Karpas-422 (cell line): Measurements from ENCODE around the gene RAB3IL1. TPM values are rescaled to one million over a fixed set of nuclear protein-coding genes. Genes with fewer than 3 reads are reported as not detected.

Experiments
- DNase-seq: peaks from one replicate; pipeline ENCODE4 v3.0.0-alpha.2; 2015
- H2AFZ ChIP-seq: fragments of 200-600 bp; sonication (generic); 2 replicates; pipeline ENCODE4 v1.6.1; 2014; ENCODE audit warnings: antibody characterized with exemption, low read length, mixed read lengths
- H3K27ac ChIP-seq: fragments of 200-600 bp; sonication (generic); 2 replicates; pipeline ENCODE4 v1.5.1; 2014; ENCODE audit warnings: mild to moderate bottlenecking, low read length, moderate library complexity
- H3K27me3 ChIP-seq: fragments of 200-600 bp; sonication (generic); 2 replicates; pipeline ENCODE4 v1.6.1; 2014; ENCODE audit warnings: low read length, mixed read lengths
- H3K36me3 ChIP-seq: fragments of 200-600 bp; sonication (generic); 2 replicates; pipeline ENCODE4 v1.6.1; 2014; ENCODE audit warnings: low read length, mixed read lengths; ENCODE audit not compliant: insufficient read depth
- H3K4me1 ChIP-seq: fragments of 200-600 bp; sonication (generic); 2 replicates; pipeline ENCODE4 v1.6.1; 2014; ENCODE audit warnings: mild to moderate bottlenecking, low read length, mixed read lengths
- H3K4me2 ChIP-seq: fragments of 200-600 bp; sonication (generic); 2 replicates; pipeline ENCODE4 v1.6.1; 2014; ENCODE audit warnings: low read length, low read depth, mild to moderate bottlenecking; ENCODE audit not compliant: poor library complexity, severe bottlenecking
- H3K4me3 ChIP-seq: fragments of 200-600 bp; sonication (generic); 2 replicates; pipeline ENCODE4 v1.5.1; 2014; ENCODE audit warnings: mild to moderate bottlenecking, antibody characterized with exemption, low read length, mixed read lengths
- H3K79me2 ChIP-seq: fragments of 200-600 bp; sonication (generic); 2 replicates; pipeline ENCODE4 v1.6.1; 2014; ENCODE audit warnings: mild to moderate bottlenecking, low read length, mixed read lengths
- H3K9ac ChIP-seq: fragments of 200-600 bp; sonication (generic); 2 replicates; pipeline ENCODE4 v1.6.0; 2014; ENCODE audit warnings: low read length
- H3K9me2 ChIP-seq: fragments of 200-600 bp; sonication (generic), shearing (Covaris generic); replicated peaks from 2 replicates; pipeline ENCODE4 v1.6.0; 2014; ENCODE audit warnings: mild to moderate bottlenecking, low read length, moderate library complexity; ENCODE audit not compliant: insufficient read depth
- H3K9me3 ChIP-seq: fragments of 300-700, 200-600 bp; sonication (generic); 2 replicates; pipeline ENCODE4 v1.6.1; 2014; ENCODE audit warnings: low read length, mixed read lengths
- H4K20me1 ChIP-seq: fragments of 200-600 bp; sonication (generic); 2 replicates; pipeline ENCODE4 v1.6.1; 2014; ENCODE audit warnings: mild to moderate bottlenecking, antibody characterized with exemption, low read length, low read depth; ENCODE audit not compliant: insufficient read depth
- total RNA-seq: library from RNA; depleted of rRNA; stranded (reverse); fragments of >200 nt; shearing (Covaris generic); gene quantifications from 2 replicates; pipeline ENCODE4 v1.2.3, GENCODE V29; 2014; ENCODE audit warnings: low replicate concordance

The RAB3IL1 gene
- total RNA-seq, 1 experiment from 2014 or later: not detected

- H3K9ac ChIP-seq: no peak overlapping the region
Observed at GRCh38 chr11:61949169-61950034, 32.0 kb upstream of the RAB3IL1 start.

GRCh38 chr11:61948505-61948904 is 31.1 kb upstream of the RAB3IL1 start:
- no peaks in the 10 kb centered on the region for H3K27me3 ChIP-seq
- no peak overlapping the region for H3K9ac ChIP-seq
- H3K79me2 ChIP-seq: no peaks in the 10 kb centered on the region
- H3K4me3 ChIP-seq: no peak overlapping the region
- no peaks in the 10 kb centered on the region for H3K9me2 ChIP-seq
- no peak overlapping the region for H2AFZ ChIP-seq
- H4K20me1 ChIP-seq: no peaks in the 10 kb centered on the region
- H3K27ac ChIP-seq: no peak overlapping the region
- no peak for DNase-seq
- no peaks in the 10 kb centered on the region for H3K36me3 ChIP-seq
- H3K4me2 ChIP-seq: no peak overlapping the region
- H3K9me3 ChIP-seq: no peaks in the 10 kb centered on the region
- H3K4me1 ChIP-seq: peaks cover 3% of the 10 kb centered on the region; the same call in 1 of the 2 replicates

More at GRCh38 chr11:61949169-61950034, 32.0 kb upstream of the RAB3IL1 start:
- Histone ChIP-seq H2AFZ (no peak overlapping the region), H3K4me2 (no peak overlapping the region), H3K9me3 (no peaks in the 10 kb centered on the region), H3K4me1 (peaks cover 3% of the 10 kb centered on the region; the same call in 1 of the 2 replicates), H3K36me3 (no peaks in the 10 kb centered on the region), H4K20me1 (no peaks in the 10 kb centered on the region), H3K27me3 (no peaks in the 10 kb centered on the region), H3K4me3 (no peak overlapping the region), H3K79me2 (no peaks in the 10 kb centered on the region), H3K27ac (no peak overlapping the region), H3K9me2 (no peaks in the 10 kb centered on the region)
- peak; percentile 88 for DNase-seq

- H2AFZ ChIP-seq: no peak overlapping the region
- no peaks in the 10 kb centered on the region for H3K79me2 ChIP-seq
- DNase-seq: peak; percentile 86
- H3K4me1 ChIP-seq: peaks cover 3% of the 10 kb centered on the region; the same call in 1 of the 2 replicates
- H3K4me2 ChIP-seq: no peak overlapping the region
- H3K4me3 ChIP-seq: no peak overlapping the region
- no peaks in the 10 kb centered on the region for H3K36me3 ChIP-seq
- no peak overlapping the region for H3K27ac ChIP-seq
- H4K20me1 ChIP-seq: no peaks in the 10 kb centered on the region
- no peak overlapping the region for H3K9ac ChIP-seq
- no peaks in the 10 kb centered on the region for H3K27me3 ChIP-seq
- no peaks in the 10 kb centered on the region for H3K9me2 ChIP-seq
- no peaks in the 10 kb centered on the region for H3K9me3 ChIP-seq
Observed at GRCh38 chr11:61947486-61948210, 30.3 kb upstream of the RAB3IL1 start.

GRCh38 chr11:61946894-61947293 is 29.5 kb upstream of the RAB3IL1 start:
- H2AFZ ChIP-seq: no peak overlapping the region
- no peak overlapping the region for H3K27ac ChIP-seq
- H3K4me2 ChIP-seq: no peak overlapping the region
- no peak overlapping the region for H3K9ac ChIP-seq
- no peaks in the 10 kb centered on the region for H3K27me3 ChIP-seq
- no peaks in the 10 kb centered on the region for H3K9me2 ChIP-seq
- H3K4me1 ChIP-seq: peaks cover 3% of the 10 kb centered on the region; the same call in 1 of the 2 replicates
- no peaks in the 10 kb centered on the region for H4K20me1 ChIP-seq
- H3K79me2 ChIP-seq: no peaks in the 10 kb centered on the region
- no peaks in the 10 kb centered on the region for H3K9me3 ChIP-seq
- no peak overlapping the region for H3K4me3 ChIP-seq
- no peak for DNase-seq
- H3K36me3 ChIP-seq: no peaks in the 10 kb centered on the region

- DNase-seq: no peak
- H2AFZ ChIP-seq: no peak overlapping the region
- no peaks in the 10 kb centered on the region for H3K27me3 ChIP-seq
- H3K4me3 ChIP-seq: no peak overlapping the region
- H3K36me3 ChIP-seq: no peaks in the 10 kb centered on the region
- H3K4me2 ChIP-seq: no peak overlapping the region
- no peaks in the 10 kb centered on the region for H4K20me1 ChIP-seq
- no peaks in the 10 kb centered on the region for H3K9me3 ChIP-seq
- no peak overlapping the region for H3K27ac ChIP-seq
- H3K79me2 ChIP-seq: no peaks in the 10 kb centered on the region
- H3K9ac ChIP-seq: no peak overlapping the region
- peaks cover 3% of the 10 kb centered on the region; the same call in 1 of the 2 replicates for H3K4me1 ChIP-seq
- no peaks in the 10 kb centered on the region for H3K9me2 ChIP-seq
Observed at GRCh38 chr11:61945191-61945590, 27.8 kb upstream of the RAB3IL1 start.

- Histone ChIP-seq H4K20me1 (no peaks in the 10 kb centered on the region), H3K9ac (no peak overlapping the region), H3K27me3 (no peaks in the 10 kb centered on the region), H2AFZ (no peak overlapping the region), H3K4me2 (no peak overlapping the region), H3K4me3 (no peak overlapping the region), H3K27ac (no peak overlapping the region), H3K9me2 (no peaks in the 10 kb centered on the region), H3K79me2 (no peaks in the 10 kb centered on the region), H3K36me3 (no peaks in the 10 kb centered on the region), H3K9me3 (peaks cover 4% of the 10 kb centered on the region; the same call in 1 of the 2 replicates), H3K4me1 (no peaks in the 10 kb centered on the region)
- DNase-seq: no peak
Observed at GRCh38 chr11:61940466-61940865, 23.1 kb upstream of the RAB3IL1 start.

- H3K9me3 ChIP-seq: peaks cover 4% of the 10 kb centered on the region; the same call in 1 of the 2 replicates
- 0 out of 2 replicates have a peak, but pooled peaks cover 3% of the 10 kb centered on the region for H3K27me3 ChIP-seq
- no peaks in the 10 kb centered on the region for H3K9me2 ChIP-seq
- no peaks in the 10 kb centered on the region for H3K4me1 ChIP-seq
- H3K27ac ChIP-seq: no peak overlapping the region
- H3K79me2 ChIP-seq: no peaks in the 10 kb centered on the region
- H2AFZ ChIP-seq: no peak overlapping the region
- no peaks in the 10 kb centered on the region for H3K36me3 ChIP-seq
- no peaks in the 10 kb centered on the region for H4K20me1 ChIP-seq
- no peak overlapping the region for H3K4me2 ChIP-seq
- no peak overlapping the region for H3K9ac ChIP-seq
- H3K4me3 ChIP-seq: no peak overlapping the region
- DNase-seq: no peak
Observed at GRCh38 chr11:61935861-61936260, 18.5 kb upstream of the RAB3IL1 start.

GRCh38 chr11:61930933-61931332 is 13.6 kb upstream of the RAB3IL1 start:
- H3K4me3 ChIP-seq: no peak overlapping the region
- H4K20me1 ChIP-seq: no peaks in the 10 kb centered on the region
- no peak overlapping the region for H2AFZ ChIP-seq
- no peak overlapping the region for H3K27ac ChIP-seq
- DNase-seq: no peak
- H3K36me3 ChIP-seq: no peaks in the 10 kb centered on the region
- H3K9me3 ChIP-seq: no peaks in the 10 kb centered on the region
- H3K27me3 ChIP-seq: 0 out of 2 replicates have a peak, but pooled peaks cover 3% of the 10 kb centered on the region
- H3K79me2 ChIP-seq: no peaks in the 10 kb centered on the region
- H3K4me2 ChIP-seq: no peak overlapping the region
- no peak overlapping the region for H3K9ac ChIP-seq
- no peaks in the 10 kb centered on the region for H3K4me1 ChIP-seq
- no peaks in the 10 kb centered on the region for H3K9me2 ChIP-seq
